Measurements from ENCODE around the gene WDFY4.
A peak's percentile ranks its signal among the peaks of the same experiment; 100 is the strongest.

The WDFY4 gene

DNA sequence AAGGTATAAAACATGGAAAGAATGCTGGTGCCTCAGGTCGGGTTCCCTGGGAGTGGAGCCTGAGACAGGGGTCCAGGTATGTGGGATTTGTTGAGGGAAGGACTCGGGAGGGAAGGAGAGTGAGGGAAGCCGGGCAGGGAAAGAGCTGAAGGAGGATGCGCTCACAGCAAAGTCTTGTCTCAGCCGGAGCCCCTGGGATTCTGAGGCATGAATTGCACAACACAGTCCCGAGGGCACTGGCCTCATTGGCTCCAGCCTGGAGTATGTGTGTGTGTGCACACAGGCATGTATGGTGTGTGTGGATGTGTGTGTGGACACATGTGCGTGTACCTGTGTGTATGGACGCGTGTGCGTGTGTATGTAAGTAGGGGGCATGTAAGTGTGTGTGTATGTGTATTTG, 87.4 kb downstream of the WDFY4 start:
- no peak for DNase-seq

DNA sequence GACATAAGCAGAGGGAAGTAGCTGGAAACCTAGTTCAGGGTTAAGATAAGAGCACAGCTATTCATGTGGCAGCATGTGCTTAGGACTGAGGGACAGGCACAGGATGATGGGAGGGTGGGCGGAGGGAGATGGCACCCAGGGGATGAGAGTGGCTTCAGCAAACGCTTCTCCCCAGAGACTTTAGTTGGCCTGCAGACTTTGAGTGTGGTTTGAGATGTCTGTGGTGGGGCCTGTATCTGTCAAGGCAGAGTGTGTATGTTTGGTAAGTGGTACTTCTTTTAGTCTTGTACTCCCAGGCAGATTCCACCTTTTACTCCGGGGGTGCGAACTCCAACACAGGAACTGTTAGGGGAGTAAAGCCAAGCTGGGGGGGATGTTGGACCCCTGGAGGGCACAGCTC, 88.9 kb downstream of the WDFY4 start:
- no peak for DNase-seq

- no peak for DNase-seq
Observed at GRCh38 chr10:48774416-48775205, 89.9 kb downstream of the WDFY4 start.

DNA sequence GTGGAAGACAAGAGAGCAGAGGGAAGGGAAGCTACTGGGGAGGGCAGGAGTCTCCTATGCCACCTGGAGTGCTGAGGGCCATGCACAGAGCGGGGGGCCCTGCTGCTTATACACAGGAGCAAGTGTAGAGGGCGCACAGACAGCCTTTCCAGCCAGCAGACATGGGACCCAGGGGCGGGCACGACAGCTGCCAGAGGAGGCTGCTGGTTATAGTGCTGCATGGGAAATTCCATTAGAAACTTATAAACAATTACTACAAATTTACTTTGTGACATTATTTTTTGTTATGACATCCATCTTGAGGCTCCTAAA, 90.5 kb downstream of the WDFY4 start:
- DNase-seq: no peak

GRCh38 chr10:48776005-48776522, 91.4 kb downstream of the WDFY4 start:
- DNase-seq: no peak

DNA sequence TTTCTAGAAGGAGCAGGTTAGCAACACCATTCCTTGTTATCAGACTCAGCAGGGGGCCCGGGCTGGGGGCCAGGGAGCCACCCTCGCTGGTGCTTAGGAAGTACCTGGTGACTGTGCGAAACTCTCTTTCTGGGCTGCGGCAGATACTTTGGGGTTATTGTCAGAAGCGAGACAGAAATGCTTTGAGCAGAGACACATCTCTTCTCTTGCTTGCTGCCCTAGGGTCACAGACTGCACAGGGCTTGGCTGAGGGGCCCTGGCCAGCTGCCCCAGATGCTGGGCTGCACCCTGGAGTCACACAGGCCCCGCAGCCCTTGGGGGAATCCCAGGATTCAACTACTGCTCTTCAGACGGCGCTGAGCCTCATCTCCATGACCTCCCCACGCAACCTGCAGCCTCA, 91.9 kb downstream of the WDFY4 start:
- DNase-seq: no peak

DNA sequence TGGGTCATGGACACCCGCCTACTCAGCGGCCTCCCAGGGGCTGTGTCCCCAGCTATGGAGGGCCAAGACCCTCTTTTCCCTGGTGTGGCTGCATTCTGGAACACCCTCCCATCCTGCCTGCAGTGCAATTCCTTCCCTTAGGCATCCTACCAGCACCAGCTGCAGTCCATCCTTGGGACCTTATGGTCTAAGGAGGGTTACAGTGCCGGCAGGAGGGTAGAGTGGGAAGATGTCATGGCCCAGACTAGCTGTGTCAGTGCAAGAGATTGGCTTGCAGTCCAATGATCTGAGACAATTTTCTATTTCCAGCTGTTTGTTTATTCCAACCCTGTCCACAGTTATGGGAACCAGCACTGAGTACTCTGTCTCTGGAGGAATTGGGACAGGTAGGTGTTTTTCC, 92.4 kb downstream of the WDFY4 start:
- no peak for DNase-seq

GRCh38 chr10:48778193-48778857, 93.7 kb downstream of the WDFY4 start:
- no peak for DNase-seq

- DNase-seq: no peak
Observed at GRCh38 chr10:48779077-48779476, 94.4 kb downstream of the WDFY4 start.

DNA sequence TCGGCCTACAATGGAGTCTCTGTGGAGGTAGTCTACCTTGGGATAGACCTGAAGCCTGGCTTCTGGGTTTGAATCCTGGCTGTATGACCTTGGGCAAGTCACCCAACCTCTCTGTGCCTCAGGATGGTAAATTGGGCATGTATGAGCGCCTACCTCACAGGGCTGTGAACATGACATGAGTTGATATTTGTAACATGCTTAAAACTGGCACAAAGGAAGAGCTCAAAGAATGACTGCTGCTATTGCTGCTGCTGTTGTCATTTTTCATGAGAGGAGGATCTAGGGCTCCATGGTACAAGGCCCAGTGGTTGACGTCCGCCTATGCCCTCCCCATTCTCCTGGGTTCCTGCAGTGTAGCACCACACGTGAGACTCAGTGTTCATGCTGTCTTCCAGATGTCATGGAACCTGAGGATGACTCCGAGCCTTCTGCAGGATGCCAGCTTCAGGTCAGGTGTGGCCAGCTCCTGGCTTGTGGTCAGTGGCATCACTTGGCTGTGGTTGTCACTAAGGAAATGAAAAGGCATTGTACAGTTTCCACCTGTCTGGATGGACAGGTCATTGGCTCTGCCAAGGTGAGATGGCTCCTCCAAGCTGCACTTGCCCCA, 95.0 kb downstream of the WDFY4 start:
- DNase-seq: no peak

- no peak for DNase-seq
Observed at GRCh38 chr10:48780341-48780740, 95.7 kb downstream of the WDFY4 start.

DNA sequence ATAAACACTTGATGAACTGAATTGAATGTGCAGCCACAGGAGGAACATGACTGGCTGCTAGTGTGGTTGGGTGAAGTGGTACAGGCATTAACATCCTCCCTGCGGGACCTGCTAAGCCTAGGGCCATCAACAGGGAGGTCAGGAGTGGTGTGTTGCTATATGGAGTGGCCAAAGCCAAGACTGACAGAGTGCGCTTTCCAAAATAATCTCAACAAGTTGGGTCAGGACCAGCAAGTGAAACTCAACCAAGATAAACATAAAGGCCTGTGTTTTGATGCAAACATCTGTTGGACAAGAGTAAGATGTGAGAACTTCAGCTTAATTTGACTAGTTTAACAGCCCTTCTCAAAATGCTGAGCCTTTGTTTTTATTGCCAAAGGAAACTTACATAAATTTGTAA, 97.7 kb downstream of the WDFY4 start:
- no peak for DNase-seq

DNA sequence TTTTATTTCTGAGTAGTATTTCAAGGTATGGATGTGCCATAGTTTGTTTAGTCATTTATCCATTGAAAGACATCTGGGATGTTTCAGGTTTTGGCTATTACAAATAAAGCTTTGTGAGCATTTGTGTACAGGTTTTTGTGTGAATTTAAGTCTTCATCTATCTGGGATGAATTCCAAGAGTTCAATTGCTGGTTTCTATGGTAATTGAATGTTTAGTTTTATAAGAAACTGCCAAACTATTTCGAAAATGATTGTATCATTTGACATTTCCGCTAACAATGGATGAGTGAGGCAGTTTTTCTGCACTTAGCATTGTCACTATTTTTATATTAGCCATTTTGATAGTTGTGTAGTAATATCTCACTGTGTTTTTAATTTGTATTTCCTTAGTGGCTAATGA, 99.4 kb downstream of the WDFY4 start:
- no peak for DNase-seq

- DNase-seq: no peak
Observed at GRCh38 chr10:48785796-48786195, 101.1 kb downstream of the WDFY4 start.

GRCh38 chr10:48786606-48787282, 102.1 kb downstream of the WDFY4 start:
- DNase-seq: peak; percentile 73

DNA sequence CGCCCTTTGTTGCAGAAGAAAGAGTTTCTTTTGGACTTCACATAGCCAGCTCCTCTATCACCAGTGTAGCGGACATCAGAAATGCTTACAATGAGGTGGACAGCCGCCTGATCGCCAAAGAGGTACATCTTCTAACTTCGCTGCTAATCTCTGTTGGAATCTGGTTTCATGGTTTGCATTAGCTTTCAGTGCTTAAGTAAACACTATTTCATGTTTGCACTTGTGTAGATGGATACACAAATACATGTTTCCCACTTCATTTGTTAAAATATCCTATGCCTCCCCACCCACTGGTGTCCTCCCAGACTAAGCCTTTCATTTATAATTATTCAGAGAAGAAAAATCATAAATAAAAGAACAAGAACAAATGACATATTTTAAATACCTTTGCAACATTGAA, 103.9 kb downstream of the WDFY4 start:
- no peak for DNase-seq

DNA sequence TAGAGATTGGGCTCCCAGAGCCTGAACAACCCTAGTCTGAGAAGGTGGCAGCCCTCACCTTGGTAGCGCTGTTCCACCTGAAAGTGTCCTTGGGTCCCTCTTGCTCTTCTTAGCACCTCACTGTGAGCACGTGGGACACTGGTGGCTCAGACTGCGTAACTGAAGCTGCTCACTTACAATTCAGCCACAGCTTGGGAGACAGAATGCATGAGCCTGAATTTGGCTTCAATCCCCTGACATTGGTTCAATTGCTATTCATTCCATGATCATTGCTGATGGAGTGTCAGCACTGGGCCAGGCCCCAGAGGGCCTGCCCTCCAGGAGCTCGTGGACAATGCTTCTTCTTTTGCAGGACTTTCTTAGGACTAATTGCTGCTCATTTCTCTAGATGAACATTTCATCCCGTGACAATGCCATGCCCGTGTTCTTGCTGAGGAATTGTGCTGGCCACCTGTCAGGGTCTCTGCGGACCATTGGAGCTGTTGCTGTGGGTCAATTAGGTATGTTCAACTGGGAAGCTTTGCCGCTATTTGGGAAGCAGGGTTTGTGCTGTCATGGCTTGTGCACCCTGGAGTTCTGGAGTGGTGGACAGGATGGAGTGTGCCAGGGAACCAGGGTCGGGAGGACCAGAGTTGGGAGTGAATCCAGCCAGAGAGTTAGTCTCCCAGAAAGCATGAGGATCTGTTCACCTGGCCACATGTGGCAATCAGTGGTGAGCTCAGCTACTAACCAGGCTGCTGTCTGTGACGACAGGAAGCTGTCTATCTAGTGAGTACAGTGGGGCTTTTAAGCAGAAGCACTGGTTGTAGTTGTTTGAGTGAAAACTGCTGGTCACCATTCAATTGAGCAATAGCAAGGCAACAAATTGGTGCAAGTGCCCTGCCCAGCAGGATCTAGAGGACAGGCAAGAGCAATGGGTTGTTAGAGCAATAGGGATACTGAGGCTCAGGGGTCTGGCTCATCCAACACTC, 105.1 kb downstream of the WDFY4 start:
- DNase-seq: peak; percentile 44

GRCh38 chr10:48790457-48791044, 105.9 kb downstream of the WDFY4 start:
- no peak for DNase-seq

GRCh38 chr10:48791267-48791928, 106.7 kb downstream of the WDFY4 start:
- no peak for DNase-seq

GRCh38 chr10:48792121-48792520, 107.4 kb downstream of the WDFY4 start:
- no peak for DNase-seq

GRCh38 chr10:48792687-48793096, 108.0 kb downstream of the WDFY4 start:
- DNase-seq: peak; percentile 40
